Ramos (cell line): Measurements from ENCODE around the gene ITPR1.
"Not testable (repeated sequence)": the region's sequence is repeated elsewhere in the genome, so short reads cannot be mapped to it uniquely, and the experiment has no call there.

Experiments used
- in situ Hi-C: fragments of 300-500 bp; cut with MboI; formaldehyde crosslinking; loops from one replicate; pipeline ENCODE4 v1.14.3; 2022; ENCODE audit warnings: low sequenced_read_pairs; ENCODE audit not compliant: unreplicated experiment

The ITPR1 gene

GRCh38 chr3:4587061-4587837, 94.1 kb downstream of the ITPR1 start:
- in situ Hi-C loops: no loop called here

- in situ Hi-C loops: no loop called here
Observed at GRCh38 chr3:4587838-4588105, 94.6 kb downstream of the ITPR1 start.

- in situ Hi-C loops: no loop called here
Observed at GRCh38 chr3:4588466-4588865, 95.3 kb downstream of the ITPR1 start.

GRCh38 chr3:4589475-4590097, 96.4 kb downstream of the ITPR1 start:
- in situ Hi-C loops: no loop called here

GRCh38 chr3:4590849-4591248, 97.7 kb downstream of the ITPR1 start:
- in situ Hi-C loops: not testable (repeated sequence)

- in situ Hi-C loops: no loop called here
Observed at GRCh38 chr3:4591669-4592068, 98.5 kb downstream of the ITPR1 start.

- in situ Hi-C loops: no loop called here
Observed at GRCh38 chr3:4593014-4593413, 99.9 kb downstream of the ITPR1 start.

GRCh38 chr3:4595710-4596113, 102.6 kb downstream of the ITPR1 start:
- in situ Hi-C loops: no loop called here

GRCh38 chr3:4596612-4597011, 103.5 kb downstream of the ITPR1 start:
- in situ Hi-C loops: no loop called here

GRCh38 chr3:4597208-4597985, 104.2 kb downstream of the ITPR1 start:
- in situ Hi-C loops: no loop called here

- in situ Hi-C loops: not testable (repeated sequence)
Observed at GRCh38 chr3:4598232-4598631, 105.1 kb downstream of the ITPR1 start.

GRCh38 chr3:4599612-4600011, 106.5 kb downstream of the ITPR1 start:
- in situ Hi-C loops: no loop called here

GRCh38 chr3:4600493-4600892, 107.3 kb downstream of the ITPR1 start:
- in situ Hi-C loops: no loop called here

- in situ Hi-C loops: no loop called here
Observed at GRCh38 chr3:4601892-4602291, 108.7 kb downstream of the ITPR1 start.

GRCh38 chr3:4604693-4605092, 111.5 kb downstream of the ITPR1 start:
- in situ Hi-C loops: no loop called here

- in situ Hi-C loops: no loop called here
Observed at GRCh38 chr3:4606911-4607310, 113.8 kb downstream of the ITPR1 start.

- in situ Hi-C loops: no loop called here
Observed at GRCh38 chr3:4613366-4613765, 120.2 kb downstream of the ITPR1 start.

GRCh38 chr3:4614070-4614469, 120.9 kb downstream of the ITPR1 start:
- in situ Hi-C loops: no loop called here

- in situ Hi-C loops: no loop called here
Observed at GRCh38 chr3:4614927-4615326, 121.8 kb downstream of the ITPR1 start.

GRCh38 chr3:4615750-4616149, 122.6 kb downstream of the ITPR1 start:
- in situ Hi-C loops: no loop called here

- in situ Hi-C loops: no loop called here
Observed at GRCh38 chr3:4623421-4623999, 130.4 kb downstream of the ITPR1 start.
